ENCODE measurements around the gene ADH7.

- TF ChIP-seq CTCF (IDR thresholded peaks at IDR 0.05): no peak
- no peak for TF ChIP-seq POLR2A (IDR thresholded peaks at IDR 0.05)
- TF ChIP-seq EP300 (IDR thresholded peaks at IDR 0.05): no peak
Observed at GRCh38 chr4:99471349-99471748, 36.2 kb upstream of the ADH7 start.

Data from upper lobe of left lung (tissue), 4 donors.